HepG2 (cell line): Measurements from ENCODE around the gene YY1. TPM values are rescaled to one million over a fixed set of nuclear protein-coding genes. Genes with fewer than 3 reads are reported as not detected.
A peak's percentile ranks its signal among the peaks of the same experiment; 100 is the strongest.

ENCODE experiments used
- ARID2 ChIP-seq: sonication (generic); formaldehyde crosslinking; IDR thresholded peaks from 2 replicates; pipeline ENCODE4 v1.8.1; 2022; ENCODE audit warnings: mild to moderate bottlenecking, missing genetic modification reagents, borderline replicate concordance
- ATRX ChIP-seq: sonication (generic); formaldehyde crosslinking; IDR thresholded peaks from 2 replicates; pipeline ENCODE4 v1.4.0; 2020; ENCODE audit warnings: missing genetic modification reagents, borderline replicate concordance
- CREB1 ChIP-seq, 2 experiments: fragments of 450-650 bp in 1 of 2; IDR thresholded peaks; 2 replicates each; pipeline ENCODE4 v1.6.1; 2016 to 2017; ENCODE audit warnings: control low read depth in 1 of 2, mild to moderate bottlenecking in 1 of 2, missing compliant biosample characterization in 1 of 2, missing genetic modification characterization in 1 of 2
- DNMT3B ChIP-seq: conservative IDR thresholded peaks from 2 replicates; pipeline ENCODE4 v1.6.1; 2016; ENCODE audit warnings: missing biosample characterization, control low read depth
- HNF4G ChIP-seq, 2 experiments: sonication (generic) in 1 of 2; formaldehyde crosslinking in 1 of 2; IDR thresholded peaks; 2 replicates each; pipeline versions ENCODE4 v1.4.0 to v1.6.1; 2011 to 2020; ENCODE audit warnings: borderline replicate concordance in 2 of 2, low read depth in 2 of 2, mild to moderate bottlenecking in 2 of 2, low read length in 1 of 2, missing genetic modification reagents in 1 of 2, moderate library complexity in 1 of 2
- HNRNPL ChIP-seq: fragments of 200-400 bp; formaldehyde crosslinking; IDR thresholded peaks from 2 replicates; pipeline ENCODE4 v1.6.1; 2017; ENCODE audit warnings: mild to moderate bottlenecking, low read depth, low read length
- JUN ChIP-seq: sonication (generic); formaldehyde crosslinking; IDR thresholded peaks from 2 replicates; pipeline ENCODE4 v1.4.0; 2020; ENCODE audit warnings: mild to moderate bottlenecking, missing genetic modification reagents
- MIXL1 ChIP-seq: IDR thresholded peaks from 2 replicates; pipeline ENCODE4 v1.6.1; 2016
- PCBP1 ChIP-seq: fragments of 200-400 bp; formaldehyde crosslinking; IDR thresholded peaks from 2 replicates; pipeline ENCODE4 v1.6.1; 2017; ENCODE audit warnings: mild to moderate bottlenecking, low read depth, low read length, borderline replicate concordance
- PRMT3 ChIP-seq: sonication (generic); formaldehyde crosslinking; IDR thresholded peaks from 2 replicates; pipeline ENCODE4 v1.8.1; 2022; ENCODE audit warnings: low read depth, mild to moderate bottlenecking, moderate library complexity, missing genetic modification reagents, borderline replicate concordance
- SPEN ChIP-seq: sonication (generic); formaldehyde crosslinking; IDR thresholded peaks from 2 replicates; pipeline ENCODE4 v1.5.1; 2020; ENCODE audit warnings: low read depth, mild to moderate bottlenecking, missing genetic modification reagents
- ZBTB42 ChIP-seq: sonication (generic); formaldehyde crosslinking; IDR thresholded peaks from 2 replicates; pipeline ENCODE4 v1.5.0; 2020; ENCODE audit warnings: mild to moderate bottlenecking, missing genetic modification reagents
- ZNF17 ChIP-seq: sonication (generic); formaldehyde crosslinking; IDR thresholded peaks from 2 replicates; pipeline ENCODE4 v1.5.0; 2020; ENCODE audit warnings: mild to moderate bottlenecking, missing genetic modification reagents
- ZNF333 ChIP-seq: sonication (generic); formaldehyde crosslinking; IDR thresholded peaks from 2 replicates; pipeline ENCODE4 v1.4.0; 2020; ENCODE audit warnings: mild to moderate bottlenecking, missing genetic modification reagents, borderline replicate concordance
- ZNF547 ChIP-seq: sonication (generic); formaldehyde crosslinking; IDR thresholded peaks from 2 replicates; pipeline ENCODE4 v1.5.1; 2020; ENCODE audit warnings: mild to moderate bottlenecking, missing genetic modification reagents
- ZNF746 ChIP-seq: sonication (generic); formaldehyde crosslinking; IDR thresholded peaks from 2 replicates; pipeline ENCODE4 v1.8.0; 2022; ENCODE audit warnings: mild to moderate bottlenecking, missing genetic modification reagents
- ZNF761 ChIP-seq: sonication (generic); formaldehyde crosslinking; conservative IDR thresholded peaks from 2 replicates; pipeline ENCODE4 v1.4.0; 2020; ENCODE audit warnings: mild to moderate bottlenecking, missing genetic modification reagents
- ZNF776 ChIP-seq: sonication (generic); formaldehyde crosslinking; IDR thresholded peaks from 2 replicates; pipeline ENCODE4 v1.4.0; 2020; ENCODE audit warnings: mild to moderate bottlenecking, missing genetic modification reagents
- ZNF878 ChIP-seq: sonication (generic); formaldehyde crosslinking; IDR thresholded peaks from 2 replicates; pipeline ENCODE4 v1.8.1; 2023; ENCODE audit warnings: mild to moderate bottlenecking, missing genetic modification reagents, moderate library complexity
- polyA plus RNA-seq, 8 experiments: library from polyadenylated mRNA; depleted of rRNA in 3 of 8; stranded (reverse) in 7 of 8; unstranded in 1 of 8; fragments of >200 nt; fragmentation: Illumina TruSeq in 4 of 8; extraction: Trizol in 4 of 8; gene quantifications; 2 replicates each; pipeline versions ENCODE4 v1.2.1 to v1.2.3, GENCODE V29; 2011 to 2016; ENCODE audit warnings: low read depth in 4 of 8, missing spikeins in 1 of 8, mixed read lengths in 1 of 8; ENCODE audit not compliant: insufficient read depth in 1 of 8
- total RNA-seq, 5 experiments: library from RNA; depleted of rRNA; stranded (reverse); fragments of >200 nt; fragmentation: Illumina TruSeq; extraction: Trizol; gene quantifications; 2 replicates each; pipeline ENCODE4 v1.2.3, GENCODE V29; 2016; ENCODE audit warnings: low read depth in 1 of 5
- TF ChIP-seq, protein P1 (sequence below): sonication (generic); formaldehyde crosslinking; IDR thresholded peaks from 2 replicates; pipeline ENCODE4 v1.5.1; 2020; ENCODE audit warnings: mild to moderate bottlenecking, missing genetic modification reagents, moderate library complexity
- TF ChIP-seq, protein P2 (sequence below): sonication (generic); formaldehyde crosslinking; IDR thresholded peaks from 2 replicates; pipeline ENCODE4 v1.4.0; 2020; ENCODE audit warnings: mild to moderate bottlenecking, low read depth, missing genetic modification reagents
- TF ChIP-seq, protein P3 (sequence below): sonication (generic); formaldehyde crosslinking; IDR thresholded peaks from 2 replicates; pipeline ENCODE4 v1.8.1; 2023; ENCODE audit warnings: mild to moderate bottlenecking, missing genetic modification reagents, borderline replicate concordance
- TF ChIP-seq, protein P4 (sequence below): IDR thresholded peaks from 2 replicates; pipeline ENCODE4 v1.6.1; 2012; ENCODE audit warnings: low read depth, low read length, improper control_type of control experiment
- TF ChIP-seq, protein P5 (sequence below): sonication (generic); formaldehyde crosslinking; IDR thresholded peaks from 2 replicates; pipeline ENCODE4 v1.5.0; 2020; ENCODE audit warnings: mild to moderate bottlenecking, missing genetic modification reagents

The YY1 gene
- total and polyA plus RNA-seq, 2 of the 13 experiments (the other 11 are each of a cell fraction or from before 2014, with no cell fraction given), result 29.4 to 68.1 TPM

DNA sequence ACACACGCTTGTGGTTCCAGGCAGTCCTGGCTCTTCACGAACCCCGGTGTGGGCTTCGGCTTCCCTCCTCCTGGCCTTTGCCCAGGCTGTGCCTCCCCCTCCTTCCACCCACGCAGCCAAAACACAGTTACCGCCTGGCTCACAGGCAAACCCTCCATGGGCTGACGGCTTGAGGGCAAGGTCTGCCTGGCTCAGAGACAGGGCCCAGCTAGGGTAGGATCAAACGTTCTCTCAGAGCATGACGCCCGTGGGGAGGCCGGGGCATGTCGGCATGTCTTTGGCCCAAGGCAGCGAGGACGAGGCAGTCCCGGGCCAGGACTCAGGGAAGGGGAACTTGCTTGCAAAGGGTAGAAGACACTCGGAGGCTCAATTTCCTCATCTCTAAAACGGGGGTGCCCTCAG is 86.3 kb downstream of the YY1 start (continued):
- no peak for TF ChIP-seq CREB1 (IDR thresholded peaks at IDR 0.05)
- no peak for TF ChIP-seq CREB1 (CRISPR knock-in tag; IDR thresholded peaks at IDR 0.05)
- TF ChIP-seq ATRX (CRISPR knock-in tag), result no peak
- peak; percentile 94 for TF ChIP-seq HNRNPL
- no peak for TF ChIP-seq ARID2 (CRISPR knock-in tag)
- TF ChIP-seq ZNF17 (CRISPR knock-in tag), result peak; percentile 69; the same call in 1 of the 2 replicates
- TF ChIP-seq ZNF746 (CRISPR knock-in tag), result peak; percentile 69; the same call in 1 of the 2 replicates
- TF ChIP-seq MIXL1 (CRISPR knock-in tag), result no peak
- TF ChIP-seq SPEN (CRISPR knock-in tag), result 0 out of 2 replicates have a peak, but pooled peaks have one; percentile 19
- 0 out of 2 replicates have a peak, but pooled peaks have one; percentile 58 for TF ChIP-seq PCBP1
- 0 out of 2 replicates have a peak, but pooled peaks have one; percentile 19 for TF ChIP-seq JUN (CRISPR knock-in tag)
- TF ChIP-seq, protein P1, sequence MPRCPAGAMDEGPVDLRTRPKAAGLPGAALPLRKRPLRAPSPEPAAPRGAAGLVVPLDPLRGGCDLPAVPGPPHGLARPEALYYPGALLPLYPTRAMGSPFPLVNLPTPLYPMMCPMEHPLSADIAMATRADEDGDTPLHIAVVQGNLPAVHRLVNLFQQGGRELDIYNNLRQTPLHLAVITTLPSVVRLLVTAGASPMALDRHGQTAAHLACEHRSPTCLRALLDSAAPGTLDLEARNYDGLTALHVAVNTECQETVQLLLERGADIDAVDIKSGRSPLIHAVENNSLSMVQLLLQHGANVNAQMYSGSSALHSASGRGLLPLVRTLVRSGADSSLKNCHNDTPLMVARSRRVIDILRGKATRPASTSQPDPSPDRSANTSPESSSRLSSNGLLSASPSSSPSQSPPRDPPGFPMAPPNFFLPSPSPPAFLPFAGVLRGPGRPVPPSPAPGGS (CRISPR knock-in tag), result no peak
- TF ChIP-seq ZNF776 (CRISPR knock-in tag), result 0 out of 2 replicates have a peak, but pooled peaks have one; percentile 19
- no peak for TF ChIP-seq ZNF878 (CRISPR knock-in tag)
- TF ChIP-seq, protein P2, sequence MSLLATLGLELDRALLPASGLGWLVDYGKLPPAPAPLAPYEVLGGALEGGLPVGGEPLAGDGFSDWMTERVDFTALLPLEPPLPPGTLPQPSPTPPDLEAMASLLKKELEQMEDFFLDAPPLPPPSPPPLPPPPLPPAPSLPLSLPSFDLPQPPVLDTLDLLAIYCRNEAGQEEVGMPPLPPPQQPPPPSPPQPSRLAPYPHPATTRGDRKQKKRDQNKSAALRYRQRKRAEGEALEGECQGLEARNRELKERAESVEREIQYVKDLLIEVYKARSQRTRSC (CRISPR knock-in tag), result no peak
- no peak for TF ChIP-seq DNMT3B (CRISPR knock-in tag)
- no peak for TF ChIP-seq ZNF761 (CRISPR knock-in tag)
- TF ChIP-seq, protein P3, sequence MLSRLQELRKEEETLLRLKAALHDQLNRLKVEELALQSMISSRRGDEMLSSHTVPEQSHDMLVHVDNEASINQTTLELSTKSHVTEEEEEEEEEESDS (CRISPR knock-in tag), result no peak
- TF ChIP-seq PRMT3 (CRISPR knock-in tag), result no peak
- TF ChIP-seq, protein P4, sequence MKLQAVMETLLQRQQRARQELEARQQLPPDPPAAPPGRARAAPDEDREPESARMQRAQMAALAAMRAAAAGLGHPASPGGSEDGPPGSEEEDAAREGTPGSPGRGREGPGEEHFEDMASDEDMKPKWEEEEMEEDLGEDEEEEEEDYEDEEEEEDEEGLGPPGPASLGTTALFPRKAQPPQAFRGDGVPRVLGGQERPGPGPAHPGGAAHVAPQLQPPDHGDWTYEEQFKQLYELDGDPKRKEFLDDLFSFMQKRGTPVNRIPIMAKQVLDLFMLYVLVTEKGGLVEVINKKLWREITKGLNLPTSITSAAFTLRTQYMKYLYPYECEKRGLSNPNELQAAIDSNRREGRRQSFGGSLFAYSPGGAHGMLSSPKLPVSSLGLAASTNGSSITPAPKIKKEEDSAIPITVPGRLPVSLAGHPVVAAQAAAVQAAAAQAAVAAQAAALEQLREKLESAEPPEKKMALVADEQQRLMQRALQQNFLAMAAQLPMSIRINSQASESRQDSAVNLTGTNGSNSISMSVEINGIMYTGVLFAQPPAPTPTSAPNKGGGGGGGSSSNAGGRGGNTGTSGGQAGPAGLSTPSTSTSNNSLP, result no peak
- TF ChIP-seq, protein P5, sequence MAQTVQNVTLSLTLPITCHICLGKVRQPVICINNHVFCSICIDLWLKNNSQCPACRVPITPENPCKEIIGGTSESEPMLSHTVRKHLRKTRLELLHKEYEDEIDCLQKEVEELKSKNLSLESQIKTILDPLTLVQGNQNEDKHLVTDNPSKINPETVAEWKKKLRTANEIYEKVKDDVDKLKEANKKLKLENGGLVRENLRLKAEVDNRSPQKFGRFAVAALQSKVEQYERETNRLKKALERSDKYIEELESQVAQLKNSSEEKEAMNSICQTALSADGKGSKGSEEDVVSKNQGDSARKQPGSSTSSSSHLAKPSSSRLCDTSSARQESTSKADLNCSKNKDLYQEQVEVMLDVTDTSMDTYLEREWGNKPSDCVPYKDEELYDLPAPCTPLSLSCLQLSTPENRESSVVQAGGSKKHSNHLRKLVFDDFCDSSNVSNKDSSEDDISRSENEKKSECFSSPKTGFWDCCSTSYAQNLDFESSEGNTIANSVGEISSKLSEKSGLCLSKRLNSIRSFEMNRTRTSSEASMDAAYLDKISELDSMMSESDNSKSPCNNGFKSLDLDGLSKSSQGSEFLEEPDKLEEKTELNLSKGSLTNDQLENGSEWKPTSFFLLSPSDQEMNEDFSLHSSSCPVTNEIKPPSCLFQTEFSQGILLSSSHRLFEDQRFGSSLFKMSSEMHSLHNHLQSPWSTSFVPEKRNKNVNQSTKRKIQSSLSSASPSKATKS (CRISPR knock-in tag), result no peak
- no peak for TF ChIP-seq ZBTB42 (CRISPR knock-in tag)
- TF ChIP-seq ZNF547 (CRISPR knock-in tag), result peak; percentile 10; the same call in 1 of the 2 replicates
- TF ChIP-seq ZNF333, result no peak
- 0 out of 2 replicates have a peak, but pooled peaks have one; percentile 17 for TF ChIP-seq HNF4G (IDR thresholded peaks at IDR 0.05; ENCODE audit: borderline replicate concordance, low read depth, low read length)
- 0 out of 2 replicates have a peak, but pooled peaks have one; percentile 38 for TF ChIP-seq HNF4G (CRISPR knock-in tag; IDR thresholded peaks at IDR 0.05; ENCODE audit: borderline replicate concordance, low read depth)
